A549 treated with CORT108297 at 1 μM for 4 hours (cell line): ENCODE results near the gene PYCARD. TPM values are rescaled to one million over a fixed set of nuclear protein-coding genes. Genes with fewer than 3 reads are reported as not detected.

Experiments
- total RNA-seq: library from RNA; stranded (reverse); fragments of 200-300 nt; extraction: Qiagen RNA extraction; gene quantifications from 5 replicates; pipeline ENCODE4 v1.2.3, GENCODE V29; 2022

PYCARD gene
- total RNA-seq, result 25.7 to 50.2 TPM (median 42.9 TPM) in 5 replicates

GRCh38 chr16:31202414-31203375 lies at the start of gene PYCARD:
Gene PYCARD, minus strand, starts transcription at chr16:31202760. Its CDS starts 70 bp downstream, at chr16:31202690.

DNA sequence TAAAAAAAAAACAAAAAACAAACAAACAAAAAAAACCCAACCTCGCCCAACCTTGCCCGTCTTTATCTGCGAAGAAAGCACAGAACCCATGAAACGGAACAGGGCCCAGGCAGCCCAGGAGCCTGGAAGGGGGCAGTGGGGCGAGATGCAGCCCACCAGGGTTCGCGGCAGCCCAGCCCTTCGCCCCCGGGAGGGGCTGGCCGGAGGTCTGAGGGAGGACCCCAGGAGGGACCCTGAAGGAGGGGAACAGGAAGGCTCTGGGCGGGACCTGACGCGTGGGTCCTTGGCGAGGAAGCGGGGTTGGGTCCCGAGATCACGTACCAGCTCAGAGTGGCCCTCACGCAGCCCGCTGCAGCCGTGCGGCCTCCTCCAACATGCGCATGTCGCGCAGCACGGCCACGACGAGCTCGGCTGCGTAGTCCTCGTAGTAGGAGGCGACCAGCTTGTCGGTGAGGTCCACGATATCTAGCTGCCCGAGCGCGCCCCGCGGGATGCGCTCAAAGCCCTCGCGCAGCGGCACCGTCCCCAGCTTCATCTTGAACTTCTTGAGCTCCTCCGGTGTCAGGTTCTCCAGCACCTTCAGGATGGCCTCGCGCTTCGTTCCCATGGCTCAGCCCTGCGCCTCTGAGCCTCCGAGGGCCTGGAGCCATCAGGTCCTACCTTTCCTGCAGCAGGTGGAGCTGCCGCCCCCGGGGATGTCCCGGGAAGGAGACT lies 14.0 kb upstream of the PYCARD start, which contains the start of gene PYDC1:
TSS of gene PYDC1 (minus strand) at position 714 of the 714 bp plus-strand sequence. CDS start at position 607, 107 bp downstream.

GRCh38 chr16:31213877-31214707 lies 11.5 kb upstream of the PYCARD start, which contains the start of gene TRIM72:
Gene TRIM72, plus strand, starts transcription at chr16:31214119. Its CDS starts 620 bp downstream, at chr16:31214739.

DNA sequence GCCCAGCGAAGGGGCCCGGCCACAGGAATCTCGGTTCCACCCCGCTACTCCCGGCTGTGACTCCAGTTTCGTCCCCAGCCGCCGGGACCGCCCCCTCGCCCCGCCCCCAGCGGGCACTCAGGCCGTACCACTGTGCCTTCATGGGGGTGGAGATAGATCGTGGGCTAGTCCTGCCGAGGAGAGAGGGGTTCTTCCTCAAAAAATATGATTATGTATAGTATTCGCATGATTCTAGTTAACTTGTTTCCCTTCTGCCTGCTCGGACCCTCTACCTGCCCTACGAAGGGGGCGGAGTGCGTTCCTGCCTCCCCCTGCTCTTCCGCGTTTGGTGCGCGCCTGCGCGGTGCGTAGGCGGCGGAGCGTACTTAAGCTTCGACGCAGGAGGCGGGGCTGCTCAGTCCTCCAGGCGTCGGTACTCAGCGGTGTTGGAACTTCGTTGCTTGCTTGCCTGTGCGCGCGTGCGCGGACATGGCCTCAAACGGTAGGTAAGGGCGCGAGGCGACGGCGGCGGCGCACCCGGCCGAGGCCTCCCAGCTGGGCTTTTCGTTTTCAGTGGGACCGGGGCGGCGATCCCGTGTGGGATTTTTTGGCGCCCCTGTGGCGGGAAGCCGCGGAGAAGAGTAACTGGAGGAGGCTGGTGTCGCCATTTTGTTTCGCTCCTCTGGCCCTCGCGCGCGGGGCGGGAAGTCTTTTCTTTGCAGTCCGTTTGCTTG lies 22.7 kb downstream of the PYCARD start, which contains the start of gene FUS:
TSS of gene FUS (plus strand) at position 393 of the 713 bp plus-strand sequence. CDS start at position 469, 76 bp downstream.

Other genes starting within 250 kb of the PYCARD start
- 16.0 to 22.1 TPM (median 21.3 TPM) in 5 replicates for gene SETD1A, start 245.0 kb downstream of the PYCARD start, total RNA-seq
- gene HSD3B7, start 217.6 kb downstream of the PYCARD start, total RNA-seq, result 13.0 to 16.0 TPM (median 15.0 TPM) in 5 replicates
- gene STX1B, start 192.1 kb downstream of the PYCARD start, total RNA-seq, result 1.5 to 1.9 TPM (median 1.7 TPM) in 5 replicates
- gene STX4, start 169.2 kb downstream of the PYCARD start, total RNA-seq, result 60.0 to 76.0 TPM (median 70.3 TPM) in 5 replicates
- gene ZNF668, start 128.5 kb downstream of the PYCARD start, total RNA-seq, result 11.6 to 22.1 TPM (median 15.2 TPM) in 5 replicates
- gene ZNF646, start 128.3 kb downstream of the PYCARD start, total RNA-seq, result 7.5 to 12.1 TPM (median 10.1 TPM) in 5 replicates
- gene PRSS53, start 113.8 kb downstream of the PYCARD start, total RNA-seq, result 1.1 to 3.1 TPM (median 1.4 TPM) in 5 replicates
- 99.7 to 146 TPM (median 144 TPM) in 5 replicates for gene VKORC1, start 108.0 kb downstream of the PYCARD start, total RNA-seq
- gene BCKDK, start 94.4 kb downstream of the PYCARD start, total RNA-seq, result 40.3 to 51.5 TPM (median 48.2 TPM) in 5 replicates
- gene KAT8, start 85.1 kb downstream of the PYCARD start, total RNA-seq, result 35.4 to 40.3 TPM (median 39.2 TPM) in 5 replicates
- 0.41 to 0.76 TPM (median 0.57 TPM) in 5 replicates for gene PRSS8, start 67.0 kb downstream of the PYCARD start, total RNA-seq
- gene PRSS36, start 52.7 kb downstream of the PYCARD start, total RNA-seq, result 0.58 to 1.1 TPM (median 0.72 TPM) in 5 replicates
- 507 to 553 TPM (median 516 TPM) in 5 replicates for gene FUS, start 22.6 kb downstream of the PYCARD start, total RNA-seq
- gene TRIM72, start 11.4 kb upstream of the PYCARD start, total RNA-seq, result 0.02 to 0.07 TPM (median 0.02 TPM) in 5 replicates
- gene PYDC1, start 14.4 kb upstream of the PYCARD start, total RNA-seq, result not detected in 5 replicates
- 1.4 to 2.8 TPM (median 2.4 TPM) in 5 replicates for gene ITGAM, start 57.2 kb upstream of the PYCARD start, total RNA-seq
- gene ITGAX, start 152.4 kb upstream of the PYCARD start, total RNA-seq, result 1.1 to 1.9 TPM (median 1.7 TPM) in 5 replicates
- gene ITGAD, start 190.6 kb upstream of the PYCARD start, total RNA-seq, result 0.02 TPM in 1 of 5 replicates, not detected in the others
- gene COX6A2, start 225.6 kb upstream of the PYCARD start, total RNA-seq, result not detected in 5 replicates
- 0.14 to 0.22 TPM (median 0.14 TPM) in 5 replicates for gene ZNF843, start 240.0 kb upstream of the PYCARD start, total RNA-seq